HL-60 (cell line): ENCODE measurements around the gene TRPC4AP.

Experiments used
- POLR2AphosphoS5 ChIP-seq: IDR thresholded peaks from 2 replicates; pipeline ENCODE4 v1.6.1; 2012; ENCODE audit warnings: low read depth
- TF ChIP-seq, protein P1 (sequence below): IDR thresholded peaks from 2 replicates; pipeline ENCODE4 v1.6.1; 2012; ENCODE audit warnings: low read depth; ENCODE audit not compliant: insufficient replicate concordance
- TF ChIP-seq, protein P2 (sequence below): IDR thresholded peaks from one replicate; pipeline ENCODE4 v1.5.1; 2011; ENCODE audit warnings: low read length, control low read depth, inconsistent platforms; ENCODE audit not compliant: insufficient read depth

DNA sequence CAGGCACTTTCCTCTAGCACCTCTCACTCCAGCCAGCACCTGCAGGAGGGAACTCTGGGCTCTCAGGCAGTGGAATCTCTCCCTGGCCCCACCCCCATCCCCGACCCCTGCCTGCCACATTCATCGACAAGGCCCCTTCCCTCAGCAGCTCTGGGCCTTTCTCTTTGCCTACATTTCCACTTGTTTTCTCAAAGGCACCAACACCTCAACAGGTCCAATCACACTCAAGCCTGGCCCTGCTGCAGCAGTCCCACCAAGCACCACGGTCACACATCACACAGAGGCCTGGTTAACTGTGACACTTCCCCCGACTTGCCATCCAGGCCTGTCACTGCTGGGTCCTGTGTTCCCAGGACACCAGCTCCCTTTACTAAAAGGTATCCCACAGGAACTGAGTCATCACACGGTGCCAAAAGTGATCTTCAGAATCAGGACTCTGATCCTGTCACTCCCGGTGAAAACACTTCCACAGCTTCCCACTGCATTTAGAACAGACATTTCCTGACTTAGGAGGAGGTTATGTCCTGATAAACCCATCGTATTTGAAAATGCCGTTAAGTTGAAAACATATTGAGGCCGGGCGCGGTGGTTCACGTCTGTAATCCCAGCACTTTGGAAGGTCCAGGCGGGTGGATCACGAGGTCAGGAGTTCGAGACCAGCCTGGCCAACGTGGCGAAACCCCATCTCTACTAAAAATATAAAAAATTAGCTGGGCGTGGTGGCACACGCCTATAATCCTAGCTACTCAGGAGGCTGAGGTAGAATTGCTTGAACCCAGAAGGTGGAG is 82.0 kb downstream of the TRPC4AP start:
- TF ChIP-seq, protein P1, sequence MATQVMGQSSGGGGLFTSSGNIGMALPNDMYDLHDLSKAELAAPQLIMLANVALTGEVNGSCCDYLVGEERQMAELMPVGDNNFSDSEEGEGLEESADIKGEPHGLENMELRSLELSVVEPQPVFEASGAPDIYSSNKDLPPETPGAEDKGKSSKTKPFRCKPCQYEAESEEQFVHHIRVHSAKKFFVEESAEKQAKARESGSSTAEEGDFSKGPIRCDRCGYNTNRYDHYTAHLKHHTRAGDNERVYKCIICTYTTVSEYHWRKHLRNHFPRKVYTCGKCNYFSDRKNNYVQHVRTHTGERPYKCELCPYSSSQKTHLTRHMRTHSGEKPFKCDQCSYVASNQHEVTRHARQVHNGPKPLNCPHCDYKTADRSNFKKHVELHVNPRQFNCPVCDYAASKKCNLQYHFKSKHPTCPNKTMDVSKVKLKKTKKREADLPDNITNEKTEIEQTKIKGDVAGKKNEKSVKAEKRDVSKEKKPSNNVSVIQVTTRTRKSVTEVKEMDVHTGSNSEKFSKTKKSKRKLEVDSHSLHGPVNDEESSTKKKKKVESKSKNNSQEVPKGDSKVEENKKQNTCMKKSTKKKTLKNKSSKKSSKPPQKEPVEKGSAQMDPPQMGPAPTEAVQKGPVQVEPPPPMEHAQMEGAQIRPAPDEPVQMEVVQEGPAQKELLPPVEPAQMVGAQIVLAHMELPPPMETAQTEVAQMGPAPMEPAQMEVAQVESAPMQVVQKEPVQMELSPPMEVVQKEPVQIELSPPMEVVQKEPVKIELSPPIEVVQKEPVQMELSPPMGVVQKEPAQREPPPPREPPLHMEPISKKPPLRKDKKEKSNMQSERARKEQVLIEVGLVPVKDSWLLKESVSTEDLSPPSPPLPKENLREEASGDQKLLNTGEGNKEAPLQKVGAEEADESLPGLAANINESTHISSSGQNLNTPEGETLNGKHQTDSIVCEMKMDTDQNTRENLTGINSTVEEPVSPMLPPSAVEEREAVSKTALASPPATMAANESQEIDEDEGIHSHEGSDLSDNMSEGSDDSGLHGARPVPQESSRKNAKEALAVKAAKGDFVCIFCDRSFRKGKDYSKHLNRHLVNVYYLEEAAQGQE, result no peak
- TF ChIP-seq, protein P2, sequence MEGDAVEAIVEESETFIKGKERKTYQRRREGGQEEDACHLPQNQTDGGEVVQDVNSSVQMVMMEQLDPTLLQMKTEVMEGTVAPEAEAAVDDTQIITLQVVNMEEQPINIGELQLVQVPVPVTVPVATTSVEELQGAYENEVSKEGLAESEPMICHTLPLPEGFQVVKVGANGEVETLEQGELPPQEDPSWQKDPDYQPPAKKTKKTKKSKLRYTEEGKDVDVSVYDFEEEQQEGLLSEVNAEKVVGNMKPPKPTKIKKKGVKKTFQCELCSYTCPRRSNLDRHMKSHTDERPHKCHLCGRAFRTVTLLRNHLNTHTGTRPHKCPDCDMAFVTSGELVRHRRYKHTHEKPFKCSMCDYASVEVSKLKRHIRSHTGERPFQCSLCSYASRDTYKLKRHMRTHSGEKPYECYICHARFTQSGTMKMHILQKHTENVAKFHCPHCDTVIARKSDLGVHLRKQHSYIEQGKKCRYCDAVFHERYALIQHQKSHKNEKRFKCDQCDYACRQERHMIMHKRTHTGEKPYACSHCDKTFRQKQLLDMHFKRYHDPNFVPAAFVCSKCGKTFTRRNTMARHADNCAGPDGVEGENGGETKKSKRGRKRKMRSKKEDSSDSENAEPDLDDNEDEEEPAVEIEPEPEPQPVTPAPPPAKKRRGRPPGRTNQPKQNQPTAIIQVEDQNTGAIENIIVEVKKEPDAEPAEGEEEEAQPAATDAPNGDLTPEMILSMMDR, result no peak
- no peak for TF ChIP-seq POLR2AphosphoS5
